Stimulated activated CD8-positive, alpha-beta memory T cell treated with anti-CD3 and anti-CD28 coated beads, Interleukin-4, amount 100 ng/mL, for 24 hours (primary cell): ENCODE data around the gene PLAAT4.
"Not testable (repeated sequence)": the region's sequence is repeated elsewhere in the genome, so short reads cannot be mapped to it uniquely, and the experiment has no call there.

Experiments
- DNase-seq: peaks from one replicate; pipeline ENCODE4 v3.0.0-alpha.2; 2020; ENCODE audit warnings: low read depth

Gene PLAAT4

GRCh38 chr11:63543711-63544110, 7.1 kb downstream of the PLAAT4 start:
- DNase-seq, result no peak

GRCh38 chr11:63547061-63547460, 10.5 kb downstream of the PLAAT4 start:
- no peak for DNase-seq

GRCh38 chr11:63548178-63548577, 11.6 kb downstream of the PLAAT4 start:
- DNase-seq, result no peak

DNA sequence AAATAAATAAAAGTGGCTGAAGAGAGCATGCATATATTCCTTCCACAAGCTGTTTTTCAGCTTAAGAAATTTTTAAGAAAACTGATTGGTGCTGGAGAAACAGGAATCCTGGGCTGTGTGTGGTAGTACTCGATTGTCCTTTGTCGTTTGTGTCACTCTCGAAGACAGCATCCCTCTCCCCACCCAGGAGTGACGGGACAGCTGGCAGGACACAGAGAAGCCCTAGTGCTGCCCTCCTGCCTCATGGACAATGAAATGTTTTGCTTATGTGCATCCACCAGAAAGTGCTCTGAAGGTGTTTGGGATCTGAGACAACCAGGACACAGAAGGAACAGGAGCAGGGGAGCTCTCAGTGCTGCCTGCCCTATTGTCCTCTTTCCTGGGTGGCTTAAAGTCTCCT, 12.8 kb downstream of the PLAAT4 start:
- DNase-seq, result no peak

DNA sequence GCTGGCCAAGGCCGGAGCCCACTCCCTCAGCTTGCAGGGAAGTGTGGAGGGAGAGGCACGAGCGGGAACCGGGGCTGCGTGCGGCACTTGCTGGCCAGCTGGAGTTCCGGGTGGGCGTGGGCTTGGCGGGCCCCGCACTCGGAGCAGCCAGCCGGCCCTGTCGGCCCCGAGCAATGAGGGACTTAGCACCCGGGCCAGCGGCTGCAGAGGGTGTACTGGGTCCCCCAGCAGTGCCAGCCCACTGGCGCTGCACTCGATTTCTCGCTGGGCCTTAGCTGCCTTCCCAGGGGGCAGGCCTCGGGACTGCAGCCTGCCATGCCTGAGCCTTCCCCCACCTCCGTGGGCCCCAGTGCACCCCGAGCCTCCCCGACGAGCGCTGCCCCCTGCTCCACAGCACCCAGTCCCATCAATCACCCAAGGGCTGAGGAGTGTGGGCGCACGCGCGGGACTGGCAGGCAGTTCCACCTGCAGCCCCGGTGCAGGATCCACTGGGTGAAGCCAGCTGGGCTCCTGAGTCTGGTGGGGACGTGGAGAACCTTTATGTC, 13.6 kb downstream of the PLAAT4 start:
- not testable (repeated sequence) for DNase-seq

GRCh38 chr11:63551091-63551888, 14.7 kb downstream of the PLAAT4 start:
- no peak for DNase-seq

GRCh38 chr11:63551889-63552266, 15.3 kb downstream of the PLAAT4 start:
- DNase-seq, result no peak

DNA sequence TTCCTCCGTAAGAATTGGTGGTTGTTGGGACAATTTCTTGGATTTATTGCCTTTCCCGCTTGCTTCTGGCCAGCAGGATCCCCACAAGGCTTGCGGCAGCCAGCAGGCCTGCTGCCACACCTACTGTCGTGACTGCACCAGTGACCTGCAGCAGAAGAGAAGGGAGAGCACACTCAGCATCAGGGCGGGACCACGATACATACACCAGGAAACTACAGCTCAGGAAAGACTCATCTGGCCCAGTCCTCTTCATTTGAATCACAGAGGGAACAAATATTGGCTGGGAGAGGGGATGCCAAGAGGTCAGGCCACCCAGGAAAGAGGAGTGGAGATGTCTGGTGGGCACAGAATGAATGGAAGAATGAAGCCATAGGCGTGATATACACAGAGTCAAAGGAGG, 16.3 kb downstream of the PLAAT4 start:
- DNase-seq, result no peak

- DNase-seq, result peak; percentile 21
Observed at GRCh38 chr11:63553759-63554158, 17.2 kb downstream of the PLAAT4 start.

- DNase-seq, result no peak
Observed at GRCh38 chr11:63554877-63555223, 18.2 kb downstream of the PLAAT4 start.

DNA sequence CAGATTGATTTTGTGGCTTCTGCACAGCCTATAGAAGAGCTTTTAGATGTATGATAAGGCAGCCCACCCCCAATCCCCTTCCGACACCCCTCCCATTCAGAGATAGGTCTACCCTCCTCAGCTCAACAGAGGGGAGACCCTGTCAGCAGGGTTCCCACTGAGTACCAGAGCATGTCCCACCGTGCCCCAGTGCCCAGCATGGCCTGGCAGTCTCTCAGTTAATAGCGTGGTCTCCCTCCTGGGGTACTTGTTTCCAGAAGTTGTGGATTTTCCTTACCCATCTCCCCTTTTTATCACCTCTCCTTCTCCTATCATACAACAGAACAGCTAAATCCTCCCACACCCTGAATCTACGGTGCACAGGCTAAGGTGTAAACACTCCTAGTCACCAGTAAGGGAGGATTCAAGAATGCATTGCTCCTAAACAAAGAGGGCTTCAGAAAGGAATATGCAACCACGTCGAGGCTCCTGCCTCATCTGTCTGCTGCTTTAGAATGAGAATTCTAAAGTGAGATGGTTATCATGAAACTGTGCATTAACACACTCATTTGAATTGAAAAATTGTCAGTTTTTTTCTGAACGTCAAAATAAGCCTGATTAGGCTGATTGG, 19.9 kb downstream of the PLAAT4 start:
- DNase-seq, result no peak

DNA sequence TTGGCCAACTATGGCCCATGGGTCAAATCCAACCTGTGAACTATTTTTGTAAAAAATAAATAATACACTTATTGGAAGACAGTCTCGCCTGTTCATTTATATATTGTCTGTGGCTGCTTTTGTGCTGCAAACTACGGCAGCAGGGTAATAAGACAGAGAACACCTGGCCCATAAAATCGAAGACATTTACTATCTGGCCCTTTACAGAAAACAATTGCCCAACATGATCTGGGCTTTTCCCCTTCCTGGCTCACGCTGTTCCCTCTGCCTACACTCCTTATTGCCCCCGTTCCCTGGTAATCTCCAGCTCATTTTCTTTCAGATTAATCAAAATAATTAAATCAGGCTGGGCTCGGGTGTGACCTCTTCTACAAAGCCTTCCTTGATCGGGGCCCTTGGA, 21.0 kb downstream of the PLAAT4 start:
- DNase-seq, result no peak

GRCh38 chr11:63558459-63559157, 22.0 kb downstream of the PLAAT4 start:
- DNase-seq, result no peak

GRCh38 chr11:63560506-63561180, 24.0 kb downstream of the PLAAT4 start:
- DNase-seq, result no peak

- no peak for DNase-seq
Observed at GRCh38 chr11:63563201-63564055, 26.8 kb downstream of the PLAAT4 start, which contains the start of gene PLAAT2. PLAAT2 (minus strand) TSS chr11:63563379; CDS start chr11:63563324, 55 bp downstream.

DNA sequence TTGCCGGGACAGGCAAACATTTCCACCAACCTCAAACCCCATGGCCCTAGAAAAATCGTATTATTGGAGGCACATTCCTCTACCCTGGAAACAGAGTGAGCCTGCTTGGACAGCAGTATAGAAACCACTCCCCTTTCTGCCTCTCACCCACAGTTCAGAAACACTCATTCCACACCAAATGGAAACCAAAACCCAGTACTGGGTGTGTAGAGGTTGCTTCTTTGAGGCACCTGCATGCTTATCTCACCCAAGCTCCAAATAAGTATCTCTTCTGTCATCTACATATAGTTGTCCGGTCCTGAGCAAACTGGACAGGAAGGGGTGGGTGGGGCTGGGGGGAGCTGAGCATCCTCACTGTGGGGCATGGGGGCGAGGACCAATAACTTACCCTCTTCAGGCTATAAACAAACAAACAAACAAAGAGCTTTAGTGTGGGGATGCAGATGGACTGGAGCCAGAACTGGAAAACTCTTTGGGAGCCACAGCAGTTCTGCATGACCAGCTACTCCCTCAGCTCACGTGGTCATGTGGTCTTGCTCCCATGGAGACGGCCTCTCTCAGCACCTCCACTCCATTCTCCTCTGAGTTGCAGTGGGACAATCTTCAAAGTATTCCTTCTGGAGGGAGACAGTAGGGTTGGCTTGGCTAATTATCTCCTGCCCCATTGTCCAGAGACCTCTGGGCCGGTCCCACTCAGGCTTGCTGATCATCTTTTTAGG, 27.6 kb downstream of the PLAAT4 start:
- no peak for DNase-seq

DNA sequence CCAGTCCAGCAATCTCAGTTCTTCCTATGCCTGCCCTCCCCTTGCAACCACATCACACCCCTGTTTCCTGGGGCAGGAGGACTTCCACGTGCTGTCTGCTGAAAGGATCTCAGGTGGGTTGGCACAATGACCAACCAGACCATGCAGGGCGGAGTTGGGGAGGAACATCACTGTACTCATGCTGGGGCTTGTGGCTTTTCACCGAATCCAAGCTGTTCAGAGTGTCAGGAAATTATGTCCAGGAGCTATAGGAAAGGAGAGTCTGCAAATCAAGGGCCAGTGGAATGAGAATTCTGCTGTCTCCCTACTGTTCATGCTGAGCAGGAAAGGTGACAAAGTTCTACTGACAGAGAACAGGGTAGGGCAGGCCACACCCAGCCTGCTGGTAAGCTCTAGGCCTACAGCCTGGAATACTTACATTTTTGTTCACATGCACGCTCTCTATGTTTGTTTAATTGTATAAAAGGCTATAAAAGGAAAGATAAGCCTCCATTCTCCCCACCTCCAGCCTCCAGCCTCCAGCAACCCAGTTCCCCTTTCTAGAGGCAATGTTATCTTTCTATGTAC, 28.3 kb downstream of the PLAAT4 start:
- DNase-seq, result no peak

GRCh38 chr11:63567044-63567840, 30.6 kb downstream of the PLAAT4 start:
- DNase-seq, result peak; percentile 34

DNA sequence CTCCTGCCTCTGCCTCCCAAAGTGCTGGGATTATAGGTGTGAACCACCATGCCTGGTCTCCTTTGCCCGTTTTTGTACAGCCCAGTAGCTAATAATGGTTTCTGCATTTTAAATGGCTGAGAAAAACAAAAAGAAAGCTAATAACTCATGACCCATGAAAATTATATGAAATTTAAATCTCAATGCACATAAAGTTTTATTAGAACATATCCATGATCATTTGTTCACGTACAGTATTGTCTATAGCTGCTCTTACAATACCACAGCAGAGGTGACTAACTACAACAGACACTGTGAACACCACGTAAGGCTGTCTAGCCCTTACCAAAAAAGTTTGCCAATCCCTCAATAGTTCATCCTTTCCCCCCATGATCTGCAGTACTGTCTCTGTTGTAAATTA, 33.0 kb downstream of the PLAAT4 start:
- no peak for DNase-seq
